HepG2 (cell line): Measurements from ENCODE around the gene KXD1. TPM values are rescaled to one million over a fixed set of nuclear protein-coding genes. Genes with fewer than 3 reads are reported as not detected.

Experiments used
- CREB1 ChIP-seq, 2 experiments: fragments of 450-650 bp in 1 of 2; IDR thresholded peaks; 2 replicates each; pipeline ENCODE4 v1.6.1; 2016 to 2017; ENCODE audit warnings: control low read depth in 1 of 2, mild to moderate bottlenecking in 1 of 2, missing compliant biosample characterization in 1 of 2, missing genetic modification characterization in 1 of 2
- DPF2 ChIP-seq: sonication (generic); formaldehyde crosslinking; IDR thresholded peaks from 2 replicates; pipeline ENCODE4 v1.4.0; 2020; ENCODE audit warnings: mild to moderate bottlenecking, low read depth, missing genetic modification reagents, borderline replicate concordance
- MLX ChIP-seq: IDR thresholded peaks from 2 replicates; pipeline ENCODE4 v1.6.1; 2016
- NCOA5 ChIP-seq: sonication (generic); formaldehyde crosslinking; IDR thresholded peaks from 2 replicates; pipeline ENCODE4 v1.4.0; 2020; ENCODE audit warnings: missing genetic modification reagents
- REST ChIP-seq, 2 experiments: IDR thresholded peaks; 2 replicates each; pipeline ENCODE4 v1.6.1; 2011 to 2012; ENCODE audit warnings: low read length in 2 of 2, borderline replicate concordance in 1 of 2, low read depth in 1 of 2, mild to moderate bottlenecking in 1 of 2, moderate library complexity in 1 of 2
- RXRA ChIP-seq: sonication (generic); formaldehyde crosslinking; IDR thresholded peaks from 2 replicates; pipeline ENCODE4 v1.5.1; 2020; ENCODE audit warnings: missing genetic modification reagents
- TOE1 ChIP-seq: sonication (generic); formaldehyde crosslinking; IDR thresholded peaks from 2 replicates; pipeline ENCODE4 v1.4.0; 2020; ENCODE audit warnings: mild to moderate bottlenecking, missing genetic modification reagents
- UBTF ChIP-seq: sonication (generic); formaldehyde crosslinking; IDR thresholded peaks from 2 replicates; pipeline ENCODE4 v1.4.0; 2020; ENCODE audit warnings: mild to moderate bottlenecking, missing genetic modification reagents
- ZBTB26 ChIP-seq: IDR thresholded peaks from 2 replicates; pipeline ENCODE4 v1.6.1; 2016; ENCODE audit warnings: missing compliant biosample characterization, missing genetic modification reagents, borderline replicate concordance
- ZBTB44 ChIP-seq: sonication (generic); formaldehyde crosslinking; IDR thresholded peaks from 2 replicates; pipeline ENCODE4 v1.4.0; 2020; ENCODE audit warnings: missing genetic modification reagents
- ZNF224 ChIP-seq: sonication (generic); formaldehyde crosslinking; IDR thresholded peaks from 2 replicates; pipeline ENCODE4 v1.5.0; 2020; ENCODE audit warnings: mild to moderate bottlenecking, missing genetic modification reagents
- ZNF230 ChIP-seq: sonication (generic); formaldehyde crosslinking; IDR thresholded peaks from 2 replicates; pipeline ENCODE4 v1.4.0; 2020; ENCODE audit warnings: mild to moderate bottlenecking, missing genetic modification reagents
- ZNF326 ChIP-seq: sonication (generic); formaldehyde crosslinking; IDR thresholded peaks from 2 replicates; pipeline ENCODE4 v1.4.0; 2020; ENCODE audit warnings: missing genetic modification reagents, borderline replicate concordance
- ZNF329 ChIP-seq: sonication (generic); formaldehyde crosslinking; IDR thresholded peaks from 2 replicates; pipeline ENCODE4 v1.9.0; 2021; ENCODE audit warnings: low read depth, mild to moderate bottlenecking, missing genetic modification reagents
- ZNF766 ChIP-seq: sonication (generic); formaldehyde crosslinking; IDR thresholded peaks from 2 replicates; pipeline ENCODE4 v1.5.0; 2020; ENCODE audit warnings: missing genetic modification reagents, borderline replicate concordance
- polyA plus RNA-seq, 8 experiments: library from polyadenylated mRNA; depleted of rRNA in 3 of 8; stranded (reverse) in 7 of 8; unstranded in 1 of 8; fragments of >200 nt; fragmentation: Illumina TruSeq in 4 of 8; extraction: Trizol in 4 of 8; gene quantifications; 2 replicates each; pipeline versions ENCODE4 v1.2.1 to v1.2.3, GENCODE V29; 2011 to 2016; ENCODE audit warnings: low read depth in 4 of 8, missing spikeins in 1 of 8, mixed read lengths in 1 of 8; ENCODE audit not compliant: insufficient read depth in 1 of 8
- total RNA-seq, 5 experiments: library from RNA; depleted of rRNA; stranded (reverse); fragments of >200 nt; fragmentation: Illumina TruSeq; extraction: Trizol; gene quantifications; 2 replicates each; pipeline ENCODE4 v1.2.3, GENCODE V29; 2016; ENCODE audit warnings: low read depth in 1 of 5

The KXD1 gene
- total and polyA plus RNA-seq, 2 of the 13 experiments (the other 11 are each of a cell fraction or from before 2014, with no cell fraction given): 44.6 to 143 TPM

GRCh38 chr19:18514800-18515682 lies 42.6 kb upstream of the KXD1 start (continued):
- peak; percentile 55; the same call in 1 of the 2 replicates for TF ChIP-seq ZBTB26 (CRISPR knock-in tag)
- no peak for TF ChIP-seq NCOA5 (CRISPR knock-in tag)
- peak; percentile 63; the same call in 1 of the 2 replicates for TF ChIP-seq ZNF224 (CRISPR knock-in tag)
- 0 out of 2 replicates have a peak, but pooled peaks have one; percentile 53 for TF ChIP-seq ZBTB44 (CRISPR knock-in tag)
- TF ChIP-seq UBTF (CRISPR knock-in tag): peak; percentile 89
- TF ChIP-seq MLX: peak; percentile 97
- TF ChIP-seq ZNF326 (CRISPR knock-in tag): no peak
- TF ChIP-seq REST (IDR thresholded peaks at IDR 0.05; ENCODE audit: borderline replicate concordance in 1 of 2, low read depth in 1 of 2, low read length in 2 of 2): peak in 1 of 2 experiments; percentile 83; a peak in 2 of 4 replicates
- peak; percentile 71 for TF ChIP-seq ZNF230 (CRISPR knock-in tag)
- TF ChIP-seq CREB1 (IDR thresholded peaks at IDR 0.05): peak; percentile 89
- TF ChIP-seq CREB1 (CRISPR knock-in tag; IDR thresholded peaks at IDR 0.05): peak; percentile 90
- TF ChIP-seq DPF2 (CRISPR knock-in tag): peak; percentile 99
- peak; percentile 85; the same call in 1 of the 2 replicates for TF ChIP-seq TOE1 (CRISPR knock-in tag)
- TF ChIP-seq RXRA (CRISPR knock-in tag): peak; percentile 100
- peak; percentile 83; the same call in 1 of the 2 replicates for TF ChIP-seq ZNF329 (CRISPR knock-in tag)
- peak; percentile 81; the same call in 1 of the 2 replicates for TF ChIP-seq ZNF766
